HT1080 (cell line): ENCODE measurements around the gene PSMD2. TPM values are rescaled to one million over a fixed set of nuclear protein-coding genes. Genes with fewer than 3 reads are reported as not detected.
A peak's percentile ranks its signal among the peaks of the same experiment; 100 is the strongest.

Experiments
- DNase-seq: peaks from one replicate; pipeline ENCODE4 v3.0.0-alpha.2; 2015; ENCODE audit warnings: low read depth
- total RNA-seq: library from RNA; depleted of rRNA; stranded (reverse); fragments of >200 nt; shearing (Covaris generic); gene quantifications from 2 replicates; pipeline ENCODE4 v1.2.3, GENCODE V29; 2014

The PSMD2 gene
- total RNA-seq, 1 experiment from 2014 or later, result 1,674 TPM

GRCh38 chr3:184277366-184277765, 21.7 kb upstream of the PSMD2 start:
- DNase-seq, result no peak

DNA sequence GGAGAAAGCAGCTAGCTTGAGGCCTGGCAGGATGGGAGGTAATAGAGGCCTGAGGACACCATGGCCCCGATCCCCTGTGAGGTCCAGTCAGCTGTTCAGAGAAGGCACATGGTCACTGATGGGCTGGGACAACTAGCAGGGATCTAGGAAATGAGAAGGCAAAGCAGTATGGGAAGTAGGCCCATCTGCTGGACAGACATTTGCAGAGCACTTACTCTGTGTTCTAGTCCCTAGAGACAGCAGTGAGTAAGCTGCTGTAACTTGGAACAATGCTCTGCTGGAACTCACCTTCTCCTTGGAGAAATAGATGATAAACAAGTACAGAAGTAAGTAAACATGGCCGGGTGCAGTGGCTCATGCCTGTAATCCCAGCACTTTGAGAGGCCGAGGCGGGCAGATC, 16.1 kb upstream of the PSMD2 start:
- DNase-seq, result peak; percentile 27

- no peak for DNase-seq
Measured at GRCh38 chr3:184283681-184284080, 15.4 kb upstream of the PSMD2 start.

DNA sequence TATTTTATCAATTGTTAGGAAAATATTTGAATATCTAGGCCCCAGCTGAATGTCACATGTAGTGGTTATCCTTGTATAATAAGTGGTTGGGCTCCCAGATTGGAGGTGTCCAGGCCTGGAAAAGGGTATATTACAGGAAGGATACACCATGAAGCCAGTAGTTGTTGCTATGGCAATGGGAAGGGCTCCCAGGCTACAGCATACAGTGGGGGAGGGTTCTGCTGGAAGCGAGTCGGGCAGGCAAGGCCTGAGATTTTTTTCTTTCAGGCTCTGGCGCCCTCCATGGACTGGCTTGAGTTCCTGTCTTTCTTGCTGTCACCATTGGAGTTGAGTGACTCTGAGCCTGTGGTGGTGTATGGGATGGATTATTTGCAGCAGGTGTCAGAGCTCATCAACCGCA, 14.3 kb upstream of the PSMD2 start:
- DNase-seq, result peak; percentile 83

DNA sequence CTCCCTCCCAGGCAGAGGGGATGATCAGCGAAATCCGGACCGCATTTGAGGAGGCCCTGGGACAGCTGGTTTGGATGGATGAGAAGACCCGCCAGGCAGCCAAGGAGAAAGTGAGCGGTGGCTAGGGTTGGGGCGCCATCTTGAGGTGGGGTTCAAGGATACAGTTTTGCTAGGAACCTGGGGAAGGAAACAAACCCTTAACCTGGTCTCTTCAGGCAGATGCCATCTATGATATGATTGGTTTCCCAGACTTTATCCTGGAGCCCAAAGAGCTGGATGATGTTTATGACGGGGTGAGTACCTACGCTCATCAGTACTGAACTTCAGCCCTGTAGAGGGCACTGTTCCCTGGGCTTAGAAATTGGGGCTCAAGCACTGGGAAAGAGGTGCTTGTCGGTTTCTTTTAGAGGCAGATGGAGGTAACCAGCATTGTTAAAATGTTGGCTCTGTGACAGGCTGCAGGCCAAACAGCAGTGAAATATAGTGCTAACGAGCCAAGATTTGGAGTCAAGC, 9.6 kb upstream of the PSMD2 start:
- peak; percentile 75 for DNase-seq

GRCh38 chr3:184290331-184290730, 8.7 kb upstream of the PSMD2 start:
- no peak for DNase-seq

- no peak for DNase-seq
Measured at GRCh38 chr3:184291044-184291737, 7.8 kb upstream of the PSMD2 start.

GRCh38 chr3:184291738-184292445, 7.1 kb upstream of the PSMD2 start:
- no peak for DNase-seq

DNA sequence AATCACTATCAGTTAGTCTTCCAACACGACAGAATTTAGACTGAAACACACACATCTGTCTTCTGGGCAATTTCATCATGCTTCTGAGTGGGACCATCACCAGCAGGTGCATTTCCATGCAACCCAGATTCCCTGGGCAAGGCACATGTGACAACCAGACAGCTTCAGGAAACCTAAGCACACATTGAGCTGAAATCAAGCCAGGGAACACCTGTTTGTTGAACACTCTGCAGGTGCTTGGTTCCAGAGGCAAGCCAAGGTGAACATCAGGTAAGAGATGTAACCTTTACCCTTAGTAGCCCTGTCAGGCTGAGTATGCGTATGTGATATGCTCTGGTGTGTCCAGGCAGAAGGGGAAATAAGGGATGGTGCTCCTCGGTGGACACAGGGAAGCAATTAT, 3.3 kb upstream of the PSMD2 start:
- no peak for DNase-seq

DNA sequence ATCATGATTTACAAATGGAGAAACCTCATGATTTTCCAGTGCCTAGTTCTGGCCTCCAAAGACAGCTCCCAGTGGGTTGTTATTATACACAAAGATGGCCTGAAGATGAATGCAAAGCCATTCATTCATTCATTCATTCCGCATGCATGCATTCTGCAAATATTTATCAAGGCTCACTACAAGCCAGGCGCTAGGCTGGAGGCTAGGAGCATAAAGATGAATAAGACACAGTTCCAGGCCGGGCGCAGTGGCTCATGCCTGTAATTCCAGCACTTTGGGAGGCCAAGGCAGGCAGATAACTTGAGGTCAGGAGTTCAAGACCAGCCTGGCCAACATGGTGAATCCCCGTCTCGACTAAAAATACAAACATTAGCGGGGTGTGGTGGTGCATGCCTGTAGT, 2.4 kb upstream of the PSMD2 start:
- no peak for DNase-seq

DNA sequence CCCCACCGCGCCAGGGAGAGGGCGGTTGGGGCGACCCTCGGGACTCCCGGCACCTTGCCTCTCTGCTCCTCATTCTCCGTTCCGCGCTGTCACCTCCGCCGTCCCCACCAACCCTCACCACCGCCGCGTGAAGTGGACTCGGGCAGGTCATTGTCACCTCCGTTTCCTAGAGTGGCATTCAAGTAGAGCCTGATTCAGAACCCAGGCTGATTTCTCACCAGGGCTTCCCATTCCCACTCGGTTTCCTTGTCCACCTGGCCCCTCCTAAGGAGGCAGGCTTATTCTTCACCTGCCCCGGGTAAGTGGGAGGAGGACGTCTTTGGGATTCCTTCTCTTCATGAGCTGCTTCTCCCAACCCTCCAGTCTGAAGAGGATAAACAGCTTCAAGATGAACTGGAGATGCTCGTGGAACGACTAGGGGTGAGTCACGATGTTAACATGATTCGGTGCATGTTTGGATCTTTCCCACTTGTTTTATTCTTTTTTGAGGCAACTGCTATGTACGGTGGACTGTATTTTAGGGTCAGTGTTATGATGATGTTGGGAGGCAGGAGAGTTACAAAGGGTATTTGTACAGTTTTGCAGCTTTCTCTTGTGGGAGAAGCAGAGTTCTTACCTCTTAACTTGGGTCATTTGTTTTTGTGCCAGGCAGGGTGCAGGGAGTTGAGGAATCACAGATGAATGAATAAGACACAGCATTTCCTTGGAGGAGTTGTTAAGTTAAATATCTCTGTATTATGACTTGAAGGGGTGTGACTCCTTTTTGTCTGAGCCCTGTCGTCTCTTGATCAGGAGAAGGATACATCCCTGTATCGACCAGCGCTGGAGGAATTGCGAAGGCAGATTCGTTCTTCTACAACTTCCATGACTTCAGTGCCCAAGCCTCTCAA, 692 bp downstream of the PSMD2 start:
- peak; percentile 44 for DNase-seq

GRCh38 chr3:184300378-184300720, 1.3 kb downstream of the PSMD2 start:
- peak; percentile 87 for DNase-seq

- peak; percentile 26 for DNase-seq
Measured at GRCh38 chr3:184305577-184305976, 6.5 kb downstream of the PSMD2 start.

GRCh38 chr3:184306341-184306972, 7.4 kb downstream of the PSMD2 start:
- no peak for DNase-seq

DNA sequence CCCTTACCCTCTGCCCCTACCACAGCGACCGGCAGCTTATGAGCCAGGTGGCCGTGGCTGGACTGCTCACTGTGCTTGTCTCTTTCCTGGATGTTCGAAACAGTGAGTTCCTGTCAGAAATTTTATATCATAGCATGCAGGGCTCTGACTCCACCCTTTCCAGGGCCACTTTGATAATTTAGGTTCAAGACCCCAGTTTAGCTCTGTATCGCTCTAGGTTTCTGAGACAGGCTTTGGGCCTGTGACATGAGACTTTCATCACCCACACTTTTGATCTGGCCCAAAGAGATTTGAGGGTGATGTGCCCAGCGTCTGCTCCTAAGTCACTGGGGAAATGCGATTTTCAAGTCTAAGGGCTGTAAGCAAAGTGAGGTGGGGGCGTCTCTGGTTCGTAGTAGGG, 8.9 kb downstream of the PSMD2 start:
- no peak for DNase-seq

- DNase-seq, result no peak
Measured at GRCh38 chr3:184308744-184309143, 9.7 kb downstream of the PSMD2 start.

GRCh38 chr3:184311633-184312032, 12.6 kb downstream of the PSMD2 start:
- DNase-seq, result no peak

DNA sequence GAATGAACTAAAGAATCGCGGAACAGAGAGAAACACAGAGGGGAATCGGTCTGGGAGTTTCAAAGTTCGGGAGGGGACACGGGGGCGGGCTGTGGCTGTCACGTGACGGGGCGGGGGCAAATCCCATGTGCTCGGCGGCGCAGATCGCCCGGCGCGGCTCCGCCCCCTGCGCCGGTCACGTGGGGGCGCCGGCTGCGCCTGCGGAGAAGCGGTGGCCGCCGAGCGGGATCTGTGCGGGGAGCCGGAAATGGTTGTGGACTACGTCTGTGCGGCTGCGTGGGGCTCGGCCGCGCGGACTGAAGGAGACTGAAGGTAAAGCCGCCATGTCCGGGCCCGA, 15.3 kb downstream of the PSMD2 start, which contains the start of gene EIF4G1:
EIF4G1 (plus strand) TSS at position 244 of the 337 bp plus-strand sequence. CDS start 1,191 bp downstream, outside the sequence.
- peak; percentile 96 for DNase-seq

DNA sequence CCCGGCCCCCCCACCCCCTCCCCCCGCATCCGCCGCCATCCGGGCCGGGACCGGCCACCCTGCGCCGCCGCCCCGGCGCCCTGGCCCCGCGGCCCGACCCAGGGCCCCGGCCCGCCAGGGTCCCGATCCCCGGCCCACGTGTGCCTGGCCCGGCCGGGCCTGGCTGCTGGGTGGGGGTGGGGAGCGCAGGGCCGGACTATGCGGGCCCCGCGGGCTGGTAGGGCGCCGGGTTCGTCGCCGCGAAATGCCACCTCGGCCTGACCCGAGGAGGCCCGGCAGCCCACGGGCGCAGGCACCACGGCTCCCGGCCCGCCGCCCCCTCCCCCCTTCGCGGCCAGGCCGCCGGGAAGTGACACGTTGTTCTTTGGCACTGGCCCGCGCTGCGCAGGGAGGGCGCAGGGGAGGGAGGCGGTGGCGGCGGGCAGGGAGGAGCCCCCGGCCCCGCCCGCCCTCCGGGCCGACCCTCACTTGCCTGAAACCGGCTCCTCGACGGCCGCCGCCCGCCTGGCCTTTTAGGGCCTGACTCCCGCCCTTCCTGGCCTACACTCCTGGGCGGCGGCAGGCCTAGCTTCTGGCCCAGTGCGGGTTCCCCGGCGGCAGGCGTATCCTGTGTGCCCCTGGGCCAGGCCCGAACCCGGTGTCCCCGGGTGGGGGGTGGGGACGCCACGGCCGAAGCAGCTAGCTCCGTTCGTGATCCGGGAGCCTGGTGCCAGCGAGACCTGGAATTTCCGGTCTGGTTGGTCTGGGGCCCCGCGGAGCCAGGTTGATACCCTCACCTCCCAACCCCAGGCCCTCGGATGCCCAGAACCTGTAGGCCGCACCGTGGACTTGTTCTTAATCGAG, 15.9 kb downstream of the PSMD2 start:
- peak; percentile 75 for DNase-seq

- DNase-seq, result no peak
Measured at GRCh38 chr3:184315543-184315867, 16.5 kb downstream of the PSMD2 start.
